ENCODE measurements around the gene NME9.

The NME9 gene

DNA sequence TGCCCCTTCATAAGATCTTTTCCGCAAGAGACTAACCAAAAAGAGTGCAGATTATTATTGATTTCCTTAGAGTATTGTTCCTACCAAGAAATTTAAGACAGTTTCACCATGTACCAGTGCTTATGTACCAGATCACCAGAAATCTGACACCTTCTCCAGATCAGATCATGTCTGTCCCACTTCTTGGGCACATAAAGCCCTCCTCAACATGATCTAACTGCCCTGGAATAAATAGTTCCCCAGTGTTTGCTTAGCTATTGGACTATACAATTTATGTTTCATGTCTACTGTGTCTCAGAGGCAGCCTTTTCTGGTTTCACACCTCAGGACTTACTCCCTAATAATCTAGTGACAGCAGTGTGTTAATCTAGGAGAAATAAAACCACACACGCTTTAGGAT lies 46.8 kb downstream of the NME9 start:
- no peak for DNase-seq (ENCODE audit: low read depth in 2 of 2)

GRCh38 chr3:138281561-138281960 lies 48.1 kb downstream of the NME9 start:
- DNase-seq (ENCODE audit: low read depth in 2 of 2), result no peak

GRCh38 chr3:138271189-138271794 lies 58.4 kb downstream of the NME9 start:
- DNase-seq (ENCODE audit: low read depth in 2 of 2), result no peak

DNA sequence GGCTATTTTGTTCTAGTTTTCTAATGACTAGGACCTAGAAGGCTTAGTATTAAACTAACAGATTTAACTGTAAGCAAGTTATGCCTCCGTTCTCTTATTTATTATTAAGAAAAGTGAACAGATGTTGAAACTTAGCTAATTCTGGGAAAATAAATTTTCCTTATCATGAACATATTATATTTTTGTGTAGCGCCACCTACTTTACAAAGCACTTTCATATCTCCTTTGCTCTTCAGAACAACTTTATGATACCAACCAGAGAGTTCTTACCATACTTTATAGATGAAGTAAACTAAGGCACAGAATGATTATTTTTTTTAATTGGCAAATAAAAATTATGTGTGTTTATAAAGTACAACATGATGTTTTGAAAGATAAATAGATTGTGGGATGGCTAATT lies 59.4 kb downstream of the NME9 start:
- no peak for DNase-seq (ENCODE audit: low read depth in 2 of 2)

GRCh38 chr3:138267083-138267482 lies 62.6 kb downstream of the NME9 start:
- no peak for DNase-seq (ENCODE audit: low read depth in 2 of 2)

DNA sequence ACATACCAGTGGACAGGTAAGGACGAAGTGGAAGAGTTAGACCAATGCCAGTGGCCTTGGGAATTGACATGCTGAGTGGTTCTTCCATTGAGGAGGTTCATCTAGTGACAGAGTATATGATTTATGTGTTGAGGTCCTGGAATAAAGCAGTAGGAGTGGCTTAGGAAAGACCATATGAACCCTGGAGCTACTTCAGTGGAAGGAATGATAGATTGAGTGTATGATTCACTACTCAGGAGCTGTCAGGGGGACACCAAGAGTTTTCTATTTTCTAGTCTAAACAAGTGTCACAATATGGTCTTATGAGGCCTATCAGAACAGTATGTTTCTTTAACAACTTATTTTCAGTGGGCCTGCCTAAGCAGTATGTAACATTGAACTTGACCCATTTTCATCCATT lies 63.9 kb downstream of the NME9 start:
- no peak for DNase-seq (ENCODE audit: low read depth in 2 of 2)

DNA sequence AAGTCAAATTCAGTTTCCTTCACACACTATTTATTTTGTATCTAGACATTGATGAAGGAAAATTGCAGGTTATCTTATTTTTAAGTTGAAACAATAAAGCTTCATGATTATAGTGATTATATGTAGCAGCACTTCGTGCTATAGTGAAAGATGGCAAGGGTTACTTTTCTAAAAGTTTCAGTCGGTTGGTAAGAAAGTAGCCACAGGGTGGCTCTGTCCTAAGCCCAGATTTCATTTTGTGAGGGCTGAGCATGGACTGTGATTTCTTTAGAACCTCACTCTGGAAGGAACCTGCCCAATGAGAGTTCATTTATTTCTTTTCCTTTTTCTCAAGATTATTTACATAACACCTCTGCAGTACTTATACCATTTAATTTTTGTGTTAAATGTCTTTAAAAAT lies 66.5 kb downstream of the NME9 start:
- no peak for DNase-seq (ENCODE audit: low read depth in 2 of 2)

DNA sequence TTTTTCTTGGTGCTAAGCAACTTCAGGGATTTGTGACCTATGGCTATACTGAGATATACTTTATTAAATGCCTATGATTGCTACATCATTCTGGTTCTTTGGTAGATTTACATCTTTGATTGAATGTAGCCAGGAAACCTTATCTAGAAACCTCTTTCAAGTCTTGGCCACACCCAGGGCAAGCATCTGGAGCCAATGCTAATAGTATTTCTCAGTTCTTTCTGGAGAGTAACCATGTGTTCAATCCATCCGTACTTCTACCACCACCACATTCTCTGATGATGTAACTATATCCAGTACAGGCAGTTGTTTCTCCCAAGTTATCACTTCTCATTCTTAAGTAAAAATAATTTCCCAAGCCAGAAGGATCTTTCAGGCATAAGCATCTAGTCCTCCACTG lies 69.0 kb downstream of the NME9 start:
- no peak for DNase-seq (ENCODE audit: low read depth in 2 of 2)

- DNase-seq (ENCODE audit: low read depth in 2 of 2), result no peak
Observed at GRCh38 chr3:138259126-138259525, 70.5 kb downstream of the NME9 start.

DNA sequence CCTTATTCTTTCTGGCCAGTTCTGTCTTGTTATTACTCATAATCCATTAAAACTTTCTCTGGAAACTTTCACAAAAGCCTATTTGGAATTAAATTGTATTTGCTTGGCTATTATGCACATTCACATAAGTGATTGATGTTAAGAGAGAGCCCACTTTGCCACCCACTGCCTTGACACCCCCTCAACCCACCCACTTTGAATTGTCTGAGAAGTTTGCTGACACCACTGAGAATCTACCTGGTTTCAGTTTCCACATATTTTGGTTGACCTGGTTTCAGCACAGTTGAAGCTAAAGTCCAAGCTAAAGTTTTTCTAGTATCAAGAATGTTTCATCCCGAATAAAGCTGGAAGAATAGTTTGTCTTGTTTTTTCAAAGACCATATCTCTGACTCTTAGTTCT lies 71.7 kb downstream of the NME9 start:
- DNase-seq (ENCODE audit: low read depth in 2 of 2), result no peak

DNA sequence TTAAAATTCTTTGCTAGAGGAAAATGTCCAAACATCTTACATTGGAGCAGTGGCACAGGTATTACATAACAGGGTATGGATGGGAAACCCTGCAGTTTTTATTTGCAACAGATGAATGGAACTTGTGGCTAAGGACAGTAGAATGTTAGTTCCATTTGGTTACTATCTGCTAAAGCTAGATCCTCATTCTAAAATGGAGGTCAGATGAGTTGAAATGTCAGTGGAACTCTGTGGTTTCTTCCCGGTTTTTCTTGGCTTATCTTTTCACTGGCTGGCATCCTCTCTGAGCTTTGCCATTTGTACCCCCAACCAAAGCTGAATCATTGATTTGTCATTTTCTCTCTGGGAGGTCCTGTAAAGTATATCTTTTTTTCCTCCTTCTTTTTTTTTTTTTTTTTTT lies 73.6 kb downstream of the NME9 start:
- no peak for DNase-seq (ENCODE audit: low read depth in 2 of 2)

- no peak for DNase-seq (ENCODE audit: low read depth in 2 of 2)
Observed at GRCh38 chr3:138254216-138254615, 75.4 kb downstream of the NME9 start.

- DNase-seq (ENCODE audit: low read depth in 2 of 2), result no peak
Observed at GRCh38 chr3:138253609-138254008, 76.0 kb downstream of the NME9 start.

Data from stimulated activated CD4-positive, alpha-beta T cell treated with anti-CD3 and anti-CD28 coated beads, Interleukin-1b, Interleukin-23, amount 100 ng/mL, for 4 hours (primary cell).